ENCODE measurements around the gene NUP153.

DNA sequence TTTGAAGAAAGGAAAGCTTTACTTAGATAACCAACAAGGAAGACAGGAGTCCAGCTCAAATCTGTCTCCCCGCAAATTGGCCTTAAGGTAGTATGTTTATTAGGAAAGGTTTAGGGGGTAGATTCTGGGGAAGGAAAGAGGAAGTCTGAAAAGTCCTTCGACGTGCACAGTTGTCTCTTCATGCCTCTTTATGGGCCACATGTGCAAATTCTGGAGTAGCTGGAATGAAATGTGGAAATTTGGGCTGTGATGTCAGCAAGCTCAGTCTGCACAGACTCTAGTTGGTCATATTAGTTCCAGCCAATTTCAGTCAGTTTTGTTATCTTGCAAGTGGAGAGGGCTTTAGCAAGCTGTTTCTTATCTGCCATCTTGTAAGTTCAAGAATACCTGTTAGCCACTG lies 50.1 kb downstream of the NUP153 start:
- TF ChIP-seq, protein P1, sequence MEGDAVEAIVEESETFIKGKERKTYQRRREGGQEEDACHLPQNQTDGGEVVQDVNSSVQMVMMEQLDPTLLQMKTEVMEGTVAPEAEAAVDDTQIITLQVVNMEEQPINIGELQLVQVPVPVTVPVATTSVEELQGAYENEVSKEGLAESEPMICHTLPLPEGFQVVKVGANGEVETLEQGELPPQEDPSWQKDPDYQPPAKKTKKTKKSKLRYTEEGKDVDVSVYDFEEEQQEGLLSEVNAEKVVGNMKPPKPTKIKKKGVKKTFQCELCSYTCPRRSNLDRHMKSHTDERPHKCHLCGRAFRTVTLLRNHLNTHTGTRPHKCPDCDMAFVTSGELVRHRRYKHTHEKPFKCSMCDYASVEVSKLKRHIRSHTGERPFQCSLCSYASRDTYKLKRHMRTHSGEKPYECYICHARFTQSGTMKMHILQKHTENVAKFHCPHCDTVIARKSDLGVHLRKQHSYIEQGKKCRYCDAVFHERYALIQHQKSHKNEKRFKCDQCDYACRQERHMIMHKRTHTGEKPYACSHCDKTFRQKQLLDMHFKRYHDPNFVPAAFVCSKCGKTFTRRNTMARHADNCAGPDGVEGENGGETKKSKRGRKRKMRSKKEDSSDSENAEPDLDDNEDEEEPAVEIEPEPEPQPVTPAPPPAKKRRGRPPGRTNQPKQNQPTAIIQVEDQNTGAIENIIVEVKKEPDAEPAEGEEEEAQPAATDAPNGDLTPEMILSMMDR (conservative IDR thresholded peaks at IDR 0.05; ENCODE audit: low read length) = no peak
- TF ChIP-seq EZH2phosphoT487 (IDR thresholded peaks at IDR 0.05; ENCODE audit: borderline replicate concordance) = no peak
